ENCODE data around the gene LCN9.

Gene LCN9

GRCh38 chr9:135698767-135699166, 35.7 kb downstream of the LCN9 start:
- no peak for DNase-seq (ENCODE audit: low read depth)

GRCh38 chr9:135699440-135699839, 36.3 kb downstream of the LCN9 start, which contains the start of gene SOHLH1:
TSS of gene SOHLH1 (minus strand) at chr9:135699481. CDS start at chr9:135699467, 14 bp downstream.
- no peak for DNase-seq (ENCODE audit: low read depth)

- no peak for DNase-seq (ENCODE audit: low read depth)
Observed at GRCh38 chr9:135700525-135700924, 37.4 kb downstream of the LCN9 start.

GRCh38 chr9:135701067-135701958, 38.2 kb downstream of the LCN9 start:
- DNase-seq (ENCODE audit: low read depth), result no peak

- DNase-seq (ENCODE audit: low read depth), result no peak
Observed at GRCh38 chr9:135701959-135702721, 39.0 kb downstream of the LCN9 start, which contains the start of gene KCNT1. TSS of gene KCNT1 (plus strand) at chr9:135702185. CDS start at chr9:135702259, 74 bp downstream.

GRCh38 chr9:135703726-135704125, 40.6 kb downstream of the LCN9 start:
- no peak for DNase-seq (ENCODE audit: low read depth)

GRCh38 chr9:135704483-135704882, 41.4 kb downstream of the LCN9 start:
- no peak for DNase-seq (ENCODE audit: low read depth)

- no peak for DNase-seq (ENCODE audit: low read depth)
Observed at GRCh38 chr9:135705376-135705775, 42.3 kb downstream of the LCN9 start.

- DNase-seq (ENCODE audit: low read depth), result no peak
Observed at GRCh38 chr9:135706288-135706687, 43.2 kb downstream of the LCN9 start.

GRCh38 chr9:135707252-135708138, 44.4 kb downstream of the LCN9 start:
- DNase-seq (ENCODE audit: low read depth), result no peak

GRCh38 chr9:135708164-135708563, 45.1 kb downstream of the LCN9 start:
- DNase-seq (ENCODE audit: low read depth), result no peak

GRCh38 chr9:135711391-135711790, 48.3 kb downstream of the LCN9 start:
- DNase-seq (ENCODE audit: low read depth), result no peak

GRCh38 chr9:135711881-135712280, 48.8 kb downstream of the LCN9 start:
- no peak for DNase-seq (ENCODE audit: low read depth)

- no peak for DNase-seq (ENCODE audit: low read depth)
Observed at GRCh38 chr9:135712613-135713295, 49.6 kb downstream of the LCN9 start.

GRCh38 chr9:135714242-135715055, 51.3 kb downstream of the LCN9 start:
- DNase-seq (ENCODE audit: low read depth), result no peak

GRCh38 chr9:135715056-135715595, 52.0 kb downstream of the LCN9 start:
- DNase-seq (ENCODE audit: low read depth), result no peak

- no peak for DNase-seq (ENCODE audit: low read depth)
Observed at GRCh38 chr9:135716045-135716444, 52.9 kb downstream of the LCN9 start.
